NCI-H2196 (cell line): ENCODE results near the gene CAMTA1.

Source experiments
- DNase-seq: peaks from one replicate; lab custom pipeline; 2025; ENCODE audit not compliant: unreplicated experiment; lab: John Stamatoyannopoulos, UW

CAMTA1 gene

DNA sequence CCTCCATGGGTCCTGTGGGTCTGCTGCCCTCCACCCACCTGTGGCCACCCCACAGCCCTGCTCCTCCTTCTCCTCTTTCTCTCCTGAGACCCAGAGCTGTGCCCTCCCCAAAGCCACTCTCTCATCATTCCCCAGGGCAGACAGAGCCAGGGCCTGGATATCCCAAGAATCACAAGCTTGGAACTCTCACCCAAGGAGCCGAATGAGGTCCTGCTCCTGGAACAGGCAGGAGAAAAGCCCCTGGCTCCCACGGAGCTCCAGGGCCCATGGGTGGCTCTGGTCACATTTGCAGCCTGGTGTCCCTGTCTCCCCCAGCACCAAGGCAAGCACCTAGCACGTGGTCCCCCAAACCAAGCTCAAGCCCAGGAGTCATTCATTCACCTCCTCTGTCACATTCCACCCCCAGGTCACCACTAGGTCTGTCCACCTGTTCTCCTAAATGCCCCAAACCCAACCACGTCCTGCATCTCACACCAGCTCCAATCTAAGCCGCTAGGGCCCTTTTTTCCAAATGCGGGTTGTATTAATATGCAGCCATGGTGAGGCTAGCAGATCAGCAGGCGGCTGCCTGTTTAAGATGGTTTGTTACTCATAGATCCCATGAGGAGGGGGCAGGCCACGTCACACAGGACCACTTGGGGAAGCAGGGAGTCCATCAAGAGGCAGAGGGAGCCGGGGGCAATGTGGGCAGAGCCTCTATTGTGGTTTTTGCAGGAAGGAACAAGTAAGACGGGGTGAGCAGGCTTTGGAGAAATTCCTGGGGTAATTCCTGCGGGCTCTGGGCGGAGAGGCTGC, 770.3 kb downstream of the CAMTA1 start:
- no peak for DNase-seq

DNA sequence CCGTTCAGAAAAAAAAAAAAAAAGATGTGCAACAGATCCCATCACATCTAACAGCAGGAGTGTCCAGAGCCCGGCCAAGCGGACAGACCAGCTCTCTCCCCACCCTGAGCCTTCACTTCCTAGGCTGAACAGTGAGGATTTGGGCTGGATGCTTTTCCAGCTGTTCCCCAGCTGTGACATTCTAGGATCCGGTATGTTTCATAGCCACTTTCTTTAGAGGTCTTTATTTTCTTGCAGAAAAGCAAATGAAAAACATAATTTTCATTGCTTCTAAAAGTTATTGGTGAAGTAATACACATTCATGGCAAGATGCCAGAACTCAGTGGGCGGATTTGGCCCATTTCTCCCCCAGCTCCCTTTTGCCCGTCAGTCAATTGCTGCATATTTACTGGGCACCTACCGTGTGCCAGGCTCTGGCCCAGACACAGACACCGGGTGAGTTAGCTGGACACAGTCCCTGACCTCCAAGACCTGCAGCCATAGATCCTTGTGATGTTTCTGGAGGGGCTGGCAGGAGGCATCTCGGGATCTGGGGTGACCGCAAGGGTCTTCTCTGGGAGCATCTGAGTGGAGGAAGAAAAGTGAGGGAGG, 772.1 kb downstream of the CAMTA1 start:
- no peak for DNase-seq

DNA sequence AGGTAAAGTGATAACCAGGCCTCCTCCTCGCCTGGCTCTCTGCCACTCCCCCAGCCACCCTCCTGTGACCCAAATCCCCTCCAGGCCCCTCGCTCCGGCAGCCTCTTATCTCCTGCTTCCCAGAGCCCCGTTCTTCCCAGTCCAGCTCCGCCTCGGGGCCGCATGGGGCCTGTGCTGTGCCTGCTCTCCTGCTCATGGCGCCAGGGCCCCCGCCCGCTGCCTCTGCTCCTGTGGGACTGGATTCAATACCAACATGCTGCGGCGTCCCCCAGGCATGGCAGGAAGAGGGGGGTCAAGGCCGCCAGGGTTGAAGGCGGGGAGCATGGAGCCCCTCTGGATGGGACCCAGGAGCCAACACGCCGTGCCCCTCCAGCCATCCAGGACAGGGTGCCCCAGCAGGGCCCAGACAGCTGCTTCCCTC, 772.8 kb downstream of the CAMTA1 start:
- DNase-seq: no peak

DNA sequence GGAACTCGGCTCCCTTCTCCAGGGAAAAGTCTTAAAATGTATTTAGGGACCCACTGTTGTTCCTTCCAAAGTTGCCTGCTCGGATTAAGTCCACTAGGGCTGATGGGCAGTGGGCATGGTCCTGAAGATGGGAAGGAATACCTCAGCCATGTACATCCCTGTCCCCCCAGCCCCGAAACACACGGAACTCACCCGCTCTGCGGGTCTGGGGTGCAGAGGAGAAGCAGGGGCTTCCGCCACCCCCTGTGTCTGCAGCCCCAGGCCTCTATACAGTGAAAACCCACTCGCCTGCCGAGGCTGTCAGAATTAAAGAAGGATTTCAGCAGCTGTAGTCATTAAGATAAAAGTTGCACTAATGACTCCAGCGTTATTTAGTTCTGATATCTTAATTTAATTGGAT, 773.2 kb downstream of the CAMTA1 start:
- no peak for DNase-seq

DNA sequence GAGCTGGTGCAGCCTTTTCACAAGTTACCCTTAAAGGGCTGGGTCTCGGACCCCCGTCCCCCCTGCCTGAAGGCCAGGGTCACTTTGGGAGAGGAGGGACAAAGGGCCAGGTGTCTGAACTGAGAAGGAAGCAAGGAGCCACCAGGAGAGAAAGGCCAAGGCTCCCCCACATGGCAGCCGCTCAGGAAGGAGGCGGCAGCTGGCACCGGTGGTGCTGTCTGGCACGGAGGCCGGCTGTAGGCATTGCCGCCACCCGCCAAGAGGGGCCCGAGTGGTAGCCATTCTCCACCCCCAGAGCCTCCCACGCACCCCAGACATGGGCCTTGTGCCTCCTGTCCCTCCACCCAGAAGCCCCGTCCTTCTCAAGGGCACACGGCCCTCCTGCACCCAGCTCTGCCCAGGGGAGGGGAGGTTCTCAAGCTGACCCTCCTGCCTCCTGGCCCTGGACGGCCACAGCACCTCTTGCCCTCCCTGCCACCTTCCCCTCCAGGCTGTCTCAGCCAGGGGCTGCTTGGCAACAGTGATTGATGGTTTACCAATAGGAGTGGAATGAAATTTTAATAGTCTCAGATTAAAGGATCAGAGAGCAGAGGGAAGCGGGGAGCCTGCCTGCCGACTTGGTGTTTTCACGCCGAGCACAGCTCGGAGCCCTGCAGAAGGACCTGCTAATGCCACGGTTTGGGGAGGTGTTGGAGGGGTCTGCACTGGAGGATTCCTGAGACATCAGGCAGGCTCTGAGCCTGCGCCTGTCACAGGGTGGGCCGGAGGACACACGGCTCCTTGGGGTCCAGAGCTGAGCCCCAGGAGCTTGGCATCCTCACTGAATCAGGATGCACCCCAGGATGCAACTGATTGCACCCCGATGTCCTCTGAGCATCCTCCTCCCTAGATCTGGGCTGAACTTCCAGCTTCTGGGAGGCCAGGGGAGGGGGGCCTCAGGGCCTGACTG, 773.9 kb downstream of the CAMTA1 start:
- no peak for DNase-seq

DNA sequence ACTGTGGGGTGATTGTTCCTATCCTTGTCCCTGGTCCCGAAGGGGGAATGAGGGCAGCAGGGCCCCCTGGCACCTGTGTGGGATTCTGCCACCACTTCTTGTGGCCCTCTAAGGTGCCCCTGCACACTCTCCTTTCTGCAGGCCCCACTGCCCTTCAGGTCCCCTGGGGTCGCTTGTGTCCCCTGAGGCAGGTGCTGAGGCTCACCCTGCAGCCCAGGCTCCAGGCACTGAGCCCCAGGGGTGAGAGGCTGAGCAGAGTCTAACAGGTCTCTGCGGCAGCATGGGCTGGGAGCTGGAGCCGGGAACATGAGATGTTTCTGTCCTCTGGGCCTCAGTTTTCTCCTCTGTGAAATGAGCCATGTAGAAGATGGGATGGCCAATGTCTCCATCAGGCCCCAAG, 774.9 kb downstream of the CAMTA1 start:
- no peak for DNase-seq

DNA sequence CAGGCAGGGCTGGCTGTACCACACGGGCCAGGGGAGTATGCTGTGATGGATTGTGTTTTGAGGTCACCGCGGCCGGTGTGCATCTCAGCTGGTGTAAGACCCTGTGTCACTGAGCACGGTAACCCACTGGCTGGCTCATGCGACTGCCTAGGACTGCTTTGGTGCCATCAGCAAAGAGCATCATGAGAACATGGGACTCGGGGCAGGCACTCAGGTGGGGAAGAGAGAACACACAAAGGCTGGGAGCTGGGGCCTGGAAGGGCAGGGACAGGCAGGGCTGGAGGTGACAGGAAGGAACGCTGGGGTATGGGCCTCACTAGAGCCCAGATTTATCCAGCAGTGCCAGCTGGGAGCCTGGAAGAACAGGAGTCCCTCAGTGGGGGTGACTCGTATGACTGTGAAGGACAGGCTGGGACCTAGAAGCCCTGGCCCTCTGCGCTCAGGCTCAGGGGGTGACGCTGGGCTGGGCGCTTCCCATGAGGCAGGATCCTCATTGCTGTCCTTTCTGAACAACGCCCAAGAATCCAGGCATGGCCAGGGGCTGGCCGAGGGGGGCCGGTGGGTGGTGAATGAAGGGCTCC, 775.4 kb downstream of the CAMTA1 start:
- DNase-seq: no peak

DNA sequence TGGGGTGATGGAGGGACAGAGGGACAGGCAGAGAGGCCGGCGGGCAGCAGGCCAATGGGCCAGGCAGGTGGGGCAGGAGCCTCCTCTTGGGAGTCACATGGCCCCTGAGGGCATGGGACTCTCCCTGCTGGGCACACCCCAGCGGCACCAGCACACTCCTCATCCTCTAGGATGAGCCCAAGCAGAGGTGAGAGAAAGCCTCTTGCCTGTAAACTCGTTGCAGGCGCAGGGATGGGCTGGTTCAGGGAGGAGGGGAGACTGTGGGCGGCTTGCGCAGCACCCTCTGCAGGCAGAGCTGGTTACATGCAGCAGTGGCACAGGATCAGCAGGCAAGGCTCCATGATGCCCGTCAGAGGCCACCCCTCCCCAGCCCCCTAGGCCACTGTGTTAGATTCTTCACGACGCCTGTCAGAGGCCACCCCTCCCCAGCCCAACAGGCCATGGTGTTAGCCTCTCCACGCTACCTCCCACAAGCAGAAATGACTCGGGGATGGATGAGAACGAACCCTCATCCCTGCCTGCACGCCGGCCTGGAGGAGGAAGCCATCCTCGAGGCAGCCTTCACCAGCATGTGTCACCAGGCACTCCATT, 776.2 kb downstream of the CAMTA1 start:
- peak; percentile 33 for DNase-seq

DNA sequence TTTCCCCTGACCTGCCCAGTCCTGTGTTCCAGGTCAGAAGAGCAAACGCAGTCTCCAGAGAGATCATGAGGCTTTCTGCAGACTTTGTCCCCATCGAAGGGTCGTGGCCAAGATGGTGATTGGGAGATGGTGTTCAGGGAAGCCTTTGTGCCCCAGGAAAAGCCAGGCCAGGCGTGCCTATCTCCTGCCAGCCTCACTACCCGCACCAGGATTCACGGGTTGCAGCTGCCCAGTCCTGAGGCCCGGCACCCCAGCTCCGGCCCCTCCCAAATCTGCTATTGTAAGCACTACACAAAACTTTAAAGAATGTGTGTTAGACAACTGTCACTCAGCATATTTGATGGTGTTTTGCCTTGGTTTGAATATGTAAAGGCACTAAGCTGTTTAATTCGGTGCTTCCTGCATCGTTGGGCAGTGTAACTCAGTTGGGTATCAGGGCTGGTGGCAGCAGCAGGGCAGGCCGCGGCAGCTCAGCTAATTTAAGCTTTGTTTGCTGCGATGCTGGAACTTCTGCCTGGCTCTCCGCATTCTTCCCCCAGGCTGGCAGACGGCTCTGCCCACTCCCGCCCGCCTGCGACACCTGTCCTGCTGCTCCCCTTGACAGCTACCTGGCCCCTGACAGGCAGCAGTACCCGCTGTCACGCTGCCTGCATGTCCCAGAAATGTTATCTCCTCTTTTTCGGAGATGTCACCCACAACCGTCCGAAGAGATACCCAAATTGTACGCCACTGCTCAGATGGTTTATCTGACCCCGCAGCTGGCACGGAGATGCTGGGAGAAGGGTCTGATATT, 776.9 kb downstream of the CAMTA1 start:
- DNase-seq: no peak

DNA sequence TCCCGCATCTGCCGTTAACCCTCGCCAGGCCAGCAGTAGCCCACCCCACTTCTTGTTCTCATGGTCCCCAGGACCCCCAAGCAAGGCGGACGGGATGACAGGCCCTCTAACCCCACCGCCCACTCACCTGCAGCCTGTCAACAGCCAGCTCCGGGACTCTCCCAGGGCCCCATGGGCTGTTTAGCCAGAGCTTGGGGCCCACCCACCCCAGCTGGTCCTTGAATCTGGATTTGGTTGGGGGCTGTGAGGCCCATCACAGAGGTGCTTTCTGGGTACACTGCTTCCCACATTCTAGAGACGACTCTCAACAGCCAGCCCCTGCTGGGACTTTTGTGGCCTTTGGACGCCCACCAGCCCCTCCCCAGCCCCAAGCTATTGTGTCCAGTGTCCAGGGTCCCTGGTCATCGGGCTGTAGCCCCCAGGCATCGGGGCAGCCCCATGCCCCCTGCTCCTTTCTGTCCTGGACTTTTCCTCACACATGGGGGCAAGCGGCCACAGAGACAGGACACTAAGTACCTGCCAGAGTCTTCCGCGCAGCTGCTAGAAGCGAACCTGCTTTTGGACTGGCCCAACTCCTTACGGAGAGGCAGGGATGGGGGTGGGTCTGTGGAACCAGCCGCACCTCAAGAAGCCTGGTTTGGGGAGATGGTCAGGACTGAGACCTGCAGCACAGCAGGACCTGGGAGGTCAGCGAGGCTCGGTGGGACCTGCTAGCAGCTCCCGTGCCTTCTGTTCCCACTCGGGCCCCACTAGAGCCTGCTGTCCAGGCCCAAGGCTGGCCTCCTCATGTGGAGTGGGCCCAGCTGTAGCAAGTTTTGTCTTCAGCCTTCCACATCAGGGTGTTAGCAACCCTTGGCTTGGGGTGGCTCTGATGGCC, 777.7 kb downstream of the CAMTA1 start:
- DNase-seq: no peak

DNA sequence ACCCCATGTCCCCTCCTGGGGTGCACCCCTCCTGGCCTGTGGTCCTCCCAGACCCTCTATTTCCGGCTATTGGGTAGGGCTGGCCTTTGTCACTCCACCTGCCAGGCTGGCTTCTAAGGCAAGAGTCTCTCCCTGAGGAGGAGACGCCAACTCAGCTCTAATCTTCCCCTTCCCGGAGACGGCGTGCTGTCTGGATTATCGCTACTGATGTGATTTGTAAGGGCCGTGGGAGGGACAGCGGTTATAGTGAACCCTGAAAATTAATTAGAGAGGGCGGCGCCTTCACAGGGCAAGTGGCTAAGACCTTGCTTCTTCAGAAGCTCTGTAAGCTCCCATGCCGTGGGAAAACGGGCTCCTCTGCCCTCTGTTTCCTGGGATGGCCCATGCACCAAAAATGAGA, 778.9 kb downstream of the CAMTA1 start:
- DNase-seq: no peak

DNA sequence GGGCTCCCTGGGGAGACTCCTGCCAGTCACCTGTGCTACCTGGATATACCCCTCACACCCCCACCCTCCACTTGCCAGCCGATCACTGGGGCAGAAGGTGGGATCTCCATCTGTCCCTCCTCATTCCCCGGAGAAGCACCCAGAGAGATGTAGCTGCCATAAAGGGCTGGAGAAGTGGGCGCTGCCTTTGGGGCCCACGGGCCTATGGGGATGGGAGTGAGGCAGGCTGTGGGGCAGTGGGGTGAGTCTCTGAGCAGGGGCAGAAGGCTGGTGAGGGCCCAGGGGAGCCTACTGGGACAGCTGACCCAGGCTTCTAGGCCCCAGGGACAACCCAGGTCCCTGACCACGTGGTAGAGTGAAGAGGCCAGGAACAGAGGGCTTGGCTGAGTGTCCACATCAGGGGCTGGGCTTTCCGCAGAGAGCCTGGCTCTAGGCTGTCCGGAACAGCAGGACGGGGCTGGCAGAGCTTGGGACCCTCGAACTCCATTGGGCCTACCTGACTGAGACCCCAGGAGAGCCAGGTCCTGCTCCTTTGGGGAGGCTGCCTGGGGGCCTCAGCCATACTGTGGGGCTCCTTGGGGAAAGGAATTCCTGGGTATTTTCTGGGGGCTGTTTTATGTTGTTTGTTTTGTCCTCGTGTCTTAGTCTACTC, 780.0 kb downstream of the CAMTA1 start:
- no peak for DNase-seq

DNA sequence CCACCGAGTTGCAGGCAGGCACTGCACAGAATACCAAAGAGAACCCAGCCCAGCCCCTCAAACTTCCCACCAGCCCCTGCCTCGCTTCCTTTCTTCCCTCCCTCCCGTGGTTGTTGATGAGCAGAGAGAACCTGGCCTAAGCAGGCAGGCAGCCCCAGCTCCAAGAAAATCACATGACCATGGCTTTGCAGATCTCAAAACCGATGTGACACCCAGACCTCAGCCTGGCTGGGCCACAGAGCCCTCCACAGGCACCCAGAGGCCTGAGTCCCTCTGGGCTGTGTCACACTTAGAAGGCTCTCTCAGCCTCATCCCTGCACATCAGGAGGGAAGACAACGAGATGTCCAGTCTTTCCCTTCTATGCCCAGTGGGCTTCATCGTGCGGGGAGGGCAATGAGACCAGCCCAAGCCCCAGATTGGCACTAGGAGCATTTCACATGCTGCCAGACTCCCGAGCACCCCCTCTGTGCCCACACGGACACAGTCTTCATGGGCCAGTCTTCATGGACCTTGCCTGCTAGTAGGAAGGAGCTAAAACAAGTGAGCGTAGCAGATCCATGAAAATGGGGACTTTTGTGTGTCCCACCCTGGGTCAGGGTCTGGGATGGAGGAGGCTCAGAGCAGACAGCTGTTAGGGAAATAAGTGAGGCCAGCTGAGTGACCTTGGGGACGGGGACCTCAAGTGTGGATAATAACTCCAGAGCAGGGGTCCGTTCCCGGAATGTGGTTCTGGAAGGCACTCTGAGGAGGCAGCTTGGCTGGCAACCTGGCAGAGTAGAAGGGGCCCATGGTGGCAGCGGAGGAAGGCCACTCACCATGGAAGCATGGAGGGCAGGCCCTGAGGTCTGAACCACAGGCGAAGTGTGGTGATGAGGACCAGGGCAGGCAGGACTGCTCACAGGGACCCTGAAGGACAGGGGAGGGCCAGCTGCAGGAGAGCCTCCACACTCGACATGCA, 781.4 kb downstream of the CAMTA1 start:
- no peak for DNase-seq

DNA sequence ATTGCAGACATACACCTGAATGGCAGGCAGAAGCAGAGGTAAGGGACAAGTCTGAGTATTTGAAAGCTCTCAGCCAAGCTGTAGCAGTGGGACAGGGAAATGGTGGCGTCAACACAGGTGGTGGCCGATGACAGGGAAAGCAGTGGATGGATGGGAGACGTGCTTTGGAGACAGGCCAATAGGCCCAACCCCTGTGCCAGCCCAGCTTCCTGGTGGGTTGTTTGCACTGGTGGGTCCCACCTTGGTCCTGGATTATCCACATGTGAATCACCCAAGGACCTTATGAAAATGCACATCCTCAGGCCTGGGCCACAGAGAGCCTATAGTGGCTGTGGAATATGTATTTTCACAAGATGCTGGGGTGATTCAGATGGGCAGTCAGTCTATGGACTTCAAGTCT, 782.1 kb downstream of the CAMTA1 start:
- no peak for DNase-seq

DNA sequence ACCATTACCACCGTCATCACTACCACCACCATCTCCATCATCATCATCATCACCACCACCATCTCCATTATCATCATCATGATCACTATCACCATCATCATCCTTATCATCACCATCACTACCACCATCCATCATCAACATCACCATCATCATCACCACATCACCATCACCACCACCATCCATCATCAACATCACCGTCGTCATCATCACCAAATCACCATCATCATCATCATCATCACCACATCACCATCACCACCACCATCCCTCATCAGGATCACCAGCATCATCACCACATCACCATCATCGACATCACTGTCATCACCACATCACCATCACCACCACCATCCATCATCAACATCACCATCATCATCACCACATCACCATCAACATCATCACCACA, 782.8 kb downstream of the CAMTA1 start:
- no peak for DNase-seq

DNA sequence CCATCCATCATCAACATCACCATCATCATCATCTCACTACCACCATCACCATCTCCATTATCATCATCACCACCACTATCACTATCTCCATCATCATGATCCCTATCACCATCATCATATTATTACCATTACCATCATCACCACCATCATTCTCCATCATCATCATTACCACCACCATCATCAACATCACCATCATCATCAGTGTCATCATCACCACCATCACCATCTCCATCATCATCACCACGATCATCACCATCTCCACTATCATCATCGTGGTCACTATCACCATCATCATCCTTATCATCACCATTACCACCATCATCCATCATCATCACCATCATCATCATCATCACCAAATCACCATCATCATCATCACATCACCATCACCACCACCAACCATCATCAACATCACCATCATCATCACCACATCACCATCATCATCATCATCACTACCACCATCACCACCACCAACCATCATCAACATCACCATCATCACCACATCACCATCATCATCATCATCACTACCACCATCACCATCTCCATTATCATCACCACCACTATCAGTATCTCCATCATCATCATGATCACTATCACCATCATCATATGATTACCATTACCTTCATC, 783.8 kb downstream of the CAMTA1 start:
- DNase-seq: no peak

DNA sequence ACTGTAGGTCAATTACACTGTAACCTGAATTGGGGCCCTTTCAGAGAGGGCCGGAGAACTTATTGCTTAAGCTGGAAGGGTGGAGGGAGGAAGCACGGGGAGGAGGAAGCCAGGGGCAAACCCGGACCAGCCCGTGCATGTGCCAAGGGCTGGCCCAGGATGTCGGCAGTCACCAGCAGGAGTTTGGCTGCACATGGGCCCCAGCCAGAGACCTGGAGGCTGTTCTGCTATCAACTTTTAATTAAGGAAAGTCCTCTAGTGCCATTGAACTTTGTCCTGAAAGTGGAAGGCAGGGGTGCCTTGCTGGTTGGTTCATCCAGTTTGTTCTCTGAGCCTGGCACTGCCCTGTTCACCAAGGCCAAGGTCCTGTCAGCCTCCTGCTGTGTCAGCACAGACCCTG, 785.1 kb downstream of the CAMTA1 start:
- no peak for DNase-seq
